ENCODE measurements around the gene HNRNPA0. TPM values are rescaled to one million over a fixed set of nuclear protein-coding genes. Genes with fewer than 3 reads are reported as not detected.
A peak's percentile ranks its signal among the peaks of the same experiment; 100 is the strongest.

Gene HNRNPA0
- total and polyA plus RNA-seq, 8 donors: 1.2 to 29.7 (median 17.4) TPM

GRCh38 chr5:137695651-137696428 is 58.3 kb downstream of the HNRNPA0 start:
- Histone ChIP-seq H3K4me3 (no peak overlapping the region), H3K4me1 (peaks cover 0 to 5% (median 0%) of the 10 kb centered on the region in 4 donors), H3K36me3 (peaks cover 0 to 13% (median 8%) of the 10 kb centered on the region in 4 donors), H3K27ac (peak overlapping the region in 1 of 5 donors; percentile 49), H3K9me3 (no peaks in the 10 kb centered on the region), H3K27me3 (no peaks in the 10 kb centered on the region)
- peak in 1 of 2 donors; percentile 39 for DNase-seq
- intact Hi-C loops (cut with DNase I; ENCODE audit: low total_unique reads): no loop called here
- TF ChIP-seq CTCF (IDR thresholded peaks at IDR 0.05) (peak in 1 of 7 experiments; percentile 10), EP300 (IDR thresholded peaks at IDR 0.05) (no peak), POLR2AphosphoS5 (IDR thresholded peaks at IDR 0.05) (no peak)
- WGBS, 5 donors: 68 to 80% (median 74%) methylated on average over 4 of the region's 4 CpGs

Other genes starting within 250 kb of the HNRNPA0 start
- gene KLHL3, start 18.3 kb downstream of the HNRNPA0 start, total RNA-seq: 10 to 100 TPM in 4 of 5 donors, 1 to 10 TPM in 1; 9.5 to 20.4 (median 19.4) TPM
- gene KLHL3, start 18.3 kb downstream of the HNRNPA0 start, polyA plus RNA-seq: 1 to 10 TPM in 1 of 3 donors, under 1 TPM in 2; 0.50 to 1.6 (median 0.76) TPM
- gene MYOT, start 113.5 kb upstream of the HNRNPA0 start, total RNA-seq: 1 to 10 TPM in 3 of 5 donors, not detected in 2; 5.4 to 7.2 (median 5.8) TPM
- 10 to 100 TPM in 1 of 3 donors, 1 to 10 TPM in 2; 2.1 to 14.8 (median 4.8) TPM for gene MYOT, start 113.5 kb upstream of the HNRNPA0 start, polyA plus RNA-seq
- not detected for gene PKD2L2, start 135.1 kb upstream of the HNRNPA0 start, total RNA-seq
- gene PKD2L2, start 135.1 kb upstream of the HNRNPA0 start, polyA plus RNA-seq: not detected